PC-9 (cell line): ENCODE results near the gene MAP3K5. TPM values are rescaled to one million over a fixed set of nuclear protein-coding genes. Genes with fewer than 3 reads are reported as not detected.

Source experiments
- BruUV-seq: library from RNA; stranded (reverse); fragments of 400-500 nt; replicated peaks from 2 replicates; lab custom pipeline; 2021; lab: Mats Ljungman, UMichigan
- CTCF ChIA-PET: fragments of 300-600 bp; sonication (Branson Sonifier 250); formaldehyde crosslinking; loops from one replicate; lab custom pipeline; 2022; ENCODE audit warnings: antibody characterized with exemption; lab: Charles Lee
- POLR2A ChIA-PET: fragments of 300-600 bp; sonication (Branson Sonifier 250); formaldehyde crosslinking; loops from one replicate; lab custom pipeline; 2022; ENCODE audit warnings: antibody characterized with exemption; ENCODE audit not compliant: unreplicated experiment; lab: Charles Lee
- DNase-seq, 2 experiments: peaks; one replicate each; pipeline versions ENCODE4 v3.0.0 to v3.0.0-alpha.2; 2015 to 2022; ENCODE audit warnings: mixed read lengths in 1 of 2
- H2AFZ ChIP-seq: fragments of 200-600 bp; sonication (generic); 2 replicates; pipeline ENCODE4 v1.8.1; 2017; ENCODE audit warnings: antibody characterized with exemption
- H3F3A ChIP-seq: fragments of 200-600 bp; sonication (generic); 2 replicates; pipeline ENCODE4 v1.8.1; 2017; ENCODE audit warnings: antibody characterized with exemption, mild to moderate bottlenecking, low read depth; ENCODE audit not compliant: insufficient read depth
- H3K27ac ChIP-seq: fragments of 200-600 bp; sonication (generic); 2 replicates; pipeline ENCODE4 v1.6.1; 2016; ENCODE audit warnings: mixed run types
- H3K27me3 ChIP-seq: fragments of 200-600 bp; sonication (generic); 2 replicates; pipeline ENCODE4 v1.6.1; 2016; ENCODE audit warnings: low read depth, mixed run types; ENCODE audit not compliant: insufficient read depth
- H3K36me3 ChIP-seq: fragments of 200-600 bp; sonication (generic); 2 replicates; pipeline ENCODE4 v1.6.1; 2016; ENCODE audit warnings: low read depth, mixed run types
- H3K4me1 ChIP-seq: fragments of 200-600 bp; sonication (generic); replicated peaks from 2 replicates; pipeline ENCODE4 v1.6.1; 2016; ENCODE audit warnings: mixed run types; ENCODE audit not compliant: insufficient read depth
- H3K4me2 ChIP-seq: fragments of 200-600 bp; sonication (generic); 2 replicates; pipeline ENCODE4 v1.6.1; 2017; ENCODE audit warnings: mixed run types
- H3K4me3 ChIP-seq: fragments of 200-600 bp; sonication (generic); 2 replicates; pipeline ENCODE4 v1.6.1; 2016; ENCODE audit warnings: mixed run types
- H3K79me2 ChIP-seq: fragments of 200-600 bp; sonication (generic); 2 replicates; pipeline ENCODE4 v1.6.1; 2017; ENCODE audit warnings: low read depth, mixed run types
- H3K9me2 ChIP-seq: fragments of 200-600 bp; sonication (generic); 2 replicates; pipeline ENCODE4 v1.8.1; 2017; ENCODE audit warnings: mild to moderate bottlenecking; ENCODE audit not compliant: insufficient read depth
- H3K9me3 ChIP-seq: fragments of 200-600 bp; sonication (generic); 2 replicates; pipeline ENCODE4 v1.8.1; 2016; ENCODE audit warnings: low read depth; ENCODE audit not compliant: insufficient read depth
- H4K20me1 ChIP-seq: fragments of 200-600 bp; sonication (generic); 2 replicates; pipeline ENCODE4 v1.8.1; 2017; ENCODE audit not compliant: insufficient read depth
- CTCF ChIP-seq: fragments of 200-600 bp; sonication (generic); conservative IDR thresholded peaks from 2 replicates; pipeline ENCODE4 v1.6.1; 2017; ENCODE audit warnings: mixed run types, antibody characterized with exemption, mild to moderate bottlenecking, moderate library complexity
- EZH2 ChIP-seq: fragments of 200-600 bp; sonication (generic); IDR thresholded peaks from 2 replicates; pipeline ENCODE4 v1.8.0; 2017; ENCODE audit warnings: antibody characterized with exemption, low read depth
- intact Hi-C: fragments of 100-400 bp; cut with micrococcal nuclease; formaldehyde crosslinking; loops from one replicate; pipeline ENCODE4 v1.10.0; 2022; ENCODE audit not compliant: unreplicated experiment
- total RNA-seq: library from RNA; stranded (reverse); gene quantifications from 2 replicates; pipeline ENCODE4 v1.2.3, GENCODE V29; 2021

Gene MAP3K5
- total RNA-seq, 1 experiment from 2014 or later = 10.9 TPM

- Histone ChIP-seq H3K79me2 (peaks cover 35% of the 10 kb centered on the region), H3K9me2 (no peaks in the 10 kb centered on the region), H4K20me1 (no peaks in the 10 kb centered on the region), H3K27ac (no peak overlapping the region), H3K36me3 (no peaks in the 10 kb centered on the region), H3F3A (0 out of 2 replicates have a peak, but pooled peaks cover 7% of the 10 kb centered on the region), H3K27me3 (no peaks in the 10 kb centered on the region), H3K9me3 (no peaks in the 10 kb centered on the region), H3K4me2 (no peak overlapping the region), H3K4me1 (no peaks in the 10 kb centered on the region), H3K4me3 (no peak overlapping the region), H2AFZ (no peak overlapping the region)
- BruUV-seq = no TSS peak
- CTCF ChIA-PET = no interaction called here
- no peak for TF ChIP-seq CTCF
- intact Hi-C loops = no loop called here
- DNase-seq = no peak
- POLR2A ChIA-PET = interaction anchor here (0.5 kb wide), 1 partner anchor 44 kb away, joined by 3 read pairs; no protein-coding TSS in a partner anchor
Observed at GRCh38 chr6:136726837-136727557, 65.3 kb downstream of the MAP3K5 start.

GRCh38 chr6:136725124-136725523 lies 67.2 kb downstream of the MAP3K5 start:
- no peaks in the 10 kb centered on the region for H3K27me3 ChIP-seq
- no peaks in the 10 kb centered on the region for H3K9me3 ChIP-seq
- H3K79me2 ChIP-seq = peaks cover 41% of the 10 kb centered on the region
- CTCF ChIA-PET = interaction anchor here (0.6 kb wide), 1 partner anchor 1281 kb away, joined by 4 read pairs; no protein-coding TSS in a partner anchor
- POLR2A ChIA-PET = no interaction called here
- no peak overlapping the region for H3K4me3 ChIP-seq
- H4K20me1 ChIP-seq = peaks cover 4% of the 10 kb centered on the region; the same call in 1 of the 2 replicates
- H3K36me3 ChIP-seq = peaks cover 4% of the 10 kb centered on the region; the same call in 1 of the 2 replicates
- H3K4me2 ChIP-seq = no peak overlapping the region
- TF ChIP-seq CTCF = no peak
- TF ChIP-seq EZH2 = no peak
- H3K4me1 ChIP-seq = no peaks in the 10 kb centered on the region
- H3K27ac ChIP-seq = no peak overlapping the region
- DNase-seq = no peak
- no peaks in the 10 kb centered on the region for H3K9me2 ChIP-seq
- no TSS peak for BruUV-seq
- H2AFZ ChIP-seq = no peak overlapping the region
- intact Hi-C loops = no loop called here
- H3F3A ChIP-seq = 0 out of 2 replicates have a peak, but pooled peaks cover 7% of the 10 kb centered on the region

GRCh38 chr6:136723780-136724179 lies 68.5 kb downstream of the MAP3K5 start:
- Histone ChIP-seq H3K27me3 (no peaks in the 10 kb centered on the region), H3K9me3 (no peaks in the 10 kb centered on the region), H3K4me2 (no peak overlapping the region), H4K20me1 (peaks cover 4% of the 10 kb centered on the region; the same call in 1 of the 2 replicates), H3K9me2 (no peaks in the 10 kb centered on the region), H3K4me1 (no peaks in the 10 kb centered on the region), H3K27ac (no peak overlapping the region), H3K4me3 (no peak overlapping the region), H3K36me3 (peaks cover 4% of the 10 kb centered on the region; the same call in 1 of the 2 replicates), H3K79me2 (peaks cover 29% of the 10 kb centered on the region), H2AFZ (no peak overlapping the region), H3F3A (0 out of 2 replicates have a peak, but pooled peaks cover 7% of the 10 kb centered on the region)
- POLR2A ChIA-PET = no interaction called here
- no TSS peak for BruUV-seq
- DNase-seq = no peak
- intact Hi-C loops = no loop called here
- CTCF ChIA-PET = no interaction called here
- TF ChIP-seq EZH2 (no peak), CTCF (no peak)
